Measurements from ENCODE around the gene MBD3L5.
"Not testable (repeated sequence)": the region's sequence is repeated elsewhere in the genome, so short reads cannot be mapped to it uniquely, and the experiment has no call there.

Gene MBD3L5

GRCh38 chr19:7054635-7055368 lies 24.4 kb downstream of the MBD3L5 start:
- DNase-seq, result not testable (repeated sequence)

- not testable (repeated sequence) for DNase-seq
These were observed 25.3 kb downstream of the MBD3L5 start for GRCh38 chr19:7055679-7056078.

GRCh38 chr19:7056371-7056770 lies 26.0 kb downstream of the MBD3L5 start:
- DNase-seq, result not testable (repeated sequence)

- not testable (repeated sequence) for DNase-seq
These were observed 28.2 kb downstream of the MBD3L5 start, which contains the start of gene MBD3L3 for GRCh38 chr19:7058576-7058975. TSS of gene MBD3L3 (minus strand) at chr19:7058676. CDS start at chr19:7058605, 71 bp downstream.

GRCh38 chr19:7059977-7060376 lies 29.6 kb downstream of the MBD3L5 start:
- not testable (repeated sequence) for DNase-seq

DNA sequence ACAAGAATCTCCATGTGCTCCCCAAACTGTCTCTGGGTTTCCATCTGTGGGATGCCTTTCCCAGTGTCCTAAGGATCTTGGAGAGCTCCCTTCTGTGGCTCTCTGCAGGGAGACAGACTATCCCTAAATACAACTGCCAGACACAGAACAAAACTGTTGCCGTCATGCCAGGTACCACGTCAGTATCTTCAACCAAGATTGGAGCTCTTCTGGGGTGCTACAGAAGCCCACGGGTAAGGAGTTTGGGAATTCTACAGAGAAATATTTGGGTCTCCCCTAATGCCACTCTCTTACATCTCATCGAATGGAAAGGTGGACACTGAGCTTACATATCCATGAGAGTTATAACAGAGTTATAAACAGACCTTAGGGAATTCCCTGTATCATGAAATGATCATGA lies 33.0 kb downstream of the MBD3L5 start:
- no peak for DNase-seq

- no peak for DNase-seq
These were observed 33.5 kb downstream of the MBD3L5 start for GRCh38 chr19:7063764-7064418.

GRCh38 chr19:7067122-7067521 lies 36.7 kb downstream of the MBD3L5 start:
- DNase-seq, result not testable (repeated sequence)

GRCh38 chr19:7067716-7068115 lies 37.3 kb downstream of the MBD3L5 start:
- no peak for DNase-seq

DNA sequence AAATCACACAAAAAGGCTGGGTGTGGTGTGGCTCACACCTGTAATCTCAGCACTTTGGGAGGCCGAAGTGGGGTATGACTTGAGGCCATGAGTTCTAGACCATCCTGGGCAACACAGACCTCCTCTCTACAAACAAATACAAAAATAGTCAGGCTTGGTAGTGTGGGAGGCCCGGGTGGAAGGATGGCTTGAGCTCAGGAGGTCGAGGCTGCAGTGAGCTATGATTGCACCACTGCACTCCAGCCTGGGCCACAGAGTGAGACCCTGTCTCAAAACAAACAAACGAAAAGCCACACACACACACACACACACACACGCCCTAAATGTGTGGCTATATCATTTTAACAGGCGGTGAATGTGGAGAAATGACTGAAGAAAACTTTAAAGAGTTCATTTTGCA lies 38.2 kb downstream of the MBD3L5 start:
- DNase-seq, result no peak

DNA sequence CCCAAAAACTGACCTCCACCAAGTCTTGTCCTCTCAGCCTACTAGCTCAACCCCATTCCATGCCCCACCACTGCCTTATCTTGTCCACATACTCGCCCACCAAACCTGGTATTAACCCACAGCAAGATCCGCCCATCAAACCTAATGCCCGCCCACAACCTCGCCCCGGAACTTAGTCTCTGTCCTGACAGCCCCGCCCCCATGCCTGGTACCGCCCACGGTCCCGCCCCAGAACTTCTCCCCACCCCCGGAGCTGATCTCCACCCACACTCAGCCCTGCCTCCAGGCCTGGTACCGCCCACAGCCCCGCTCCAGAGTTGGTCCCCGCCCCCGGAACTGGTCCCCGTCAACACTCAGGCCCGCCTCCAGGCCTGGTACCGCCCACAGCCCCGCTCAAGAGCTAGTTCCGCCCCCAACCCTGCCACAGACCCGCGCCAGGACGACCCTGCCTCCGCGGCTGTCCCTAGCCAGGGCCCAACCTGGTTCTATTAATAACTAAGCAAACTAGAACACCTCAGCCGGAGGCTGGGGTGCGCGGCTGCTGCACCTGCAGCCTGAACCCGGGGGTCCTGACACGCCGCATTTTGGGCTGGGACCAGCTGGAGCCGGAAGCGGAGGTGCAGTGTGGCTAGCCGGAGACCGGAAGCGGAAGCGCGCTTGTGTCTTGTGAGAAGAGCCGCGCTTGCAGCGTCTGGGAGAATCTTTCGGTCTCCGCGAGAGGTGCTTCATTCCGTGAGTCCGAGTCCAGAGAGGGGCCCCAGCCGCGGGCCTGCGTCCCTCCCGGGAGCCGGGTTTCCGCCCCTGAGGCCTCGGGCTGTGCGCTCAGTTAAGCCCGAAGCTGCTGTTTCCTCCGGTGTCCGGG lies 38.9 kb downstream of the MBD3L5 start, which contains the start of gene ZNF557:
ZNF557 (plus strand) TSS at position 662 of the 862 bp plus-strand sequence. CDS start 5,372 bp downstream, outside the sequence.
- peak; percentile 98 for DNase-seq

- DNase-seq, result no peak
These were observed 39.5 kb downstream of the MBD3L5 start for GRCh38 chr19:7069904-7070226.

DNA sequence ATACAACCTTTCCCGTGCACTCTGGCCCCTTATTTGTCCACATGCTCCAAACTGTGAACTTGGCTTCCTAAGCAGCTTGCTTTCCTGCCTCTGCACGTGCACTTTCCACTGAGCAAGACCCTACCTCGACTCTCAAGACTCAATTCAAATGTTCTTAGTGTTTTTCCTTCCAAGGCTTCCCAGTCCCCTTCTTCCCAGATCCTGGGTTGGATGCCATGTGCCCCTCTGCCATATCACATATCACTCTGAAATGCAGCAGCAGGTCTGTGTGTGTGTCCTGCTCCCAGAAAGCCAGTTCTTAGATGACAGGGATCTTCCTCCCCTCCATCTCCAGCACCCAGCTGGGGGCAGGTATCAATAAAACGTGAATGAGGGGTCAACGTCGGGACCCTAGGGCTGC lies 42.2 kb downstream of the MBD3L5 start:
- no peak for DNase-seq

GRCh38 chr19:7074705-7075282 lies 44.4 kb downstream of the MBD3L5 start:
- DNase-seq, result no peak

GRCh38 chr19:7076151-7076550 lies 45.8 kb downstream of the MBD3L5 start:
- no peak for DNase-seq

- DNase-seq, result no peak
These were observed 47.6 kb downstream of the MBD3L5 start for GRCh38 chr19:7078008-7078407.
